GM18868 (cell line): ENCODE data around the gene STK24.

Source experiments
- ATAC-seq: cut with Tn5 transposase; IDR thresholded peaks from one replicate; pipeline ENCODE4 v1.9.1; 2021; ENCODE audit warnings: mild to moderate bottlenecking, moderate library complexity; ENCODE audit not compliant: unreplicated experiment

The STK24 gene

DNA sequence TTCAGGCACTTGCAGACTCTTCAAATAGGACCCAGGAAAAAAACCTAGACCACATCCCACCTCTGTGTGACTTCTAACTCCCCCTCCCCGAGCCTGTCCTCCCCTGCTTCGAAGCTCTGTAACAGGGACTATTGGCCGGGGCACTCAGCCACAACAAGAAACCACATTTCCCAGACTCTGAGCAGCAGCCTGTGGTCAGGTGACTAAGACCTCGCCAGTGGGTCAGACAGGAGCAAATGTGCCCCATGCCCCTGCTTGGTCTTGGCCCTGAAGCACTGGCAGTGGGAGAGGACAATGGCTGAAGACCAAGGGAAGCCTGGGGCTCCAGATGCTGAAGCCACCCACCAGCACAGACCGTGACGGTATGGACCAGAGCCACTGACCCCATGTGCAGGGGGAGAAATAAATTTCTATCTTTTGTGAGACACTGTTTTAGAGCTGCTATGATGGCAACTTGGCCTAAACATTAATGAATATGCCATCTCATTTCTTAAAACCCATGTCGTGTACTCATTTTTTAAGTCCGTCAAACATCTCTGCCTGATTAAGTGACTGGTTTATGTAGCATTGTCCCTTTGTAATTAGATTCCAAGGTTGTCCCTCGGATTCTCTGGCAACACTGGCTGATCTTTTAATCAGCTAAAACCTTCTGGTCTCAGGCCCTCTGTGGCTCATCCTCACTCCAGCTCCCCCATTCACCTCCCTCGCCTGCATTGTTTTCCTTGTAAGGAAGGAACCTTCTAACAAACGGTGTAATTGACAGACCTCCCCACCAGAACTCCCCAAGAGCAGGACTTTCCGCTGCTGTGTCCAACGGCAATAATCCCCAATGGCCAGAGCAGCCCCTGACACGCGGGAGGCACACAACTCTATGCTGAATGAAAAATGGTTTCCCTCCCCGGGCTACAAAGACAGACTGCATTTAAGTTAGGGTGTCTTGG, 98.4 kb downstream of the STK24 start:
- ATAC-seq = peak; percentile 36

DNA sequence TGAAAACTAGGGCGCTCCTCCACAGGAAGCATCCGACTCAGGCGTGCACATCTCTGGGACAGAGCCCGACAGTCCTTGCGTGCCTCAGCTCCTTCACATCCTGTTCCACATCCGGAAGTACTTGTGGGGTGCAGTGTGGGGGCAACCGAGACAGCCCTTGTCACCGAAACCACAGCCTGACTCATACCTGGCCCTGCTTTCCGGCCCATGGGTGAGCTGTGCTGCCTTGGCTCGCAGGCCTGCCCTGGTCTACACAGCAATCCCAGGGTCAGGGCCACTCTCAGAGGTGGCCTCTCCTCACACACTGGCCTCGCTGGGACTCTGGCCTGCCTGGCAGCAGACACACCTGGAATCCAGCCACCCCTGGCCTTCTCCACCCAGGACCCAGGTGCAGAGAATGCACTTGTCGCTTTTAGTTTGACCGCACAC, 100.4 kb downstream of the STK24 start:
- ATAC-seq = peak; percentile 92

DNA sequence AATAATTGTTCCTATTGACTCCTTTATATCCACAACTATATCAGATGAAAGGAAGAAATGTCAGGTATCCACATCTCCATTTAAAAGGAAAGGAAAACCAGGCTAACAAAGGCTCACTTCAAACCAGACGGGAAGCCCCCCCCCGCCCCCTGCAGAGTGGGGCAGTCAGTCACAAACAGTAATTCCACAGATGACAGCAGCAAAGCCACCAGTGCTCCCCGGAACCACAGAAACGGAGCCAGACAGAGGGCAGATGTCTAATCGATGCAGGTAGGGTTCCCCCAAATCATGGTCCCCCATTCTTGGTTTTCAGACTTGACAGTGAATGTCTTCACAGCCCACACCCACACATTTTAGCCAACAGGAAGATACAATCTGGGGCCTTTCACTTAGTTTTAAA, 100.8 kb downstream of the STK24 start:
- ATAC-seq = peak; percentile 38

DNA sequence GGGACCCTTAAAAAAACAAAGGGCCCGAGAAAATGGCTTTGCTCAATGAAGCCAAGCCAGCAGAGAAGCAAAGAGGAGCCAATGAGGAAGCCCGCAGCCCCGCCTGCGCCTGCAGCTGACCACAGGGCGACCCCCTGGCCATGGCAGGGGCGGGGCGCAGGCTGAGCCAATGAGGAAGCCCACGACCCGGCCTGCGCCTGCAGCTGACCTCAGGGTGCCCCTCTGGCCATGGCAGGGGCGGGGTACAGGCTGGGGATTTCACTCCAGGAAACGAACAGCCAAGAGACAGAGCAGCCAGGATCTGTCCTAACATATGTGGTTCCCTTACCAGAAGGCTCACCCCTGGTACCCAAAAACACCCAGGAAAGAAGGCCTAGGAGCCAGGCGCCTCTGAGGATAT, 101.4 kb downstream of the STK24 start:
- no peak for ATAC-seq

DNA sequence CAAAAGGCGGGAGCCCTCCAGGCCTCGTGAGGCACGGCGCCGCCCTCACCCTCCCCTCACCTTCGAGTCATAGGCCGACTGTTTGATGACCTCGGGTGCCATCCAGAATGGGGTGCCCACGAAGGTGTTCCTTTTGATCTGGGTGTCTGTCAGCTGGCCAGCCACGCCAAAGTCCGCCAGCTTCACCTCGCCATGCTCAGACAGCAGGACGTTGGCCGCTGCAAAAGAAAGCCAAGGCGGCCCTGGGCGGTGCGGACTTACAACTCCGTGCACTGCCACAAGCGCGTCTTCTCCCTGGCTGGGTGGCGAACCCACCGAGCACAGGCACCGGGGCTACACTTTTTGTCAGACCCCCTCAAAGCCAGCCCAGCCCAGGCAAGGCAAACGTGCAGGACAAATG, 102.1 kb downstream of the STK24 start:
- no peak for ATAC-seq

DNA sequence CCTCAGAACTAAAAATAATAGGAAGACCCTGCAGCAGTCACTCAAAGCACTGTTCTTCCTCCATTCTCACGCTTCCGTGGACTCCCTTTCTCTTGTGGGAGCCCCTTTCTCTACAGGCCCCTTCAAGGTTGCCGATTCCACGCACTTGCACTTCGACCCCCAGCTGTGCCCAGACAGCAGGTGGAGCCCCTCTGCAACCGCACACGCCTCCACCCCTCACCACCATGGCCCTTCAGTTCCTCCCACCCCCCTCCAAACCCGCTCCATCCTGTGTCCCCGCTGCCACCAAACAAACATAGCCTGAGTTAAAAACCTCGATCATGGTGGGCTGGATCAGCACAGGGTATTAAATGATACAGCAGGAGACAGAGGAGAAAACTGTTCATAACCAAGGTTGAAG, 102.6 kb downstream of the STK24 start:
- ATAC-seq = no peak

DNA sequence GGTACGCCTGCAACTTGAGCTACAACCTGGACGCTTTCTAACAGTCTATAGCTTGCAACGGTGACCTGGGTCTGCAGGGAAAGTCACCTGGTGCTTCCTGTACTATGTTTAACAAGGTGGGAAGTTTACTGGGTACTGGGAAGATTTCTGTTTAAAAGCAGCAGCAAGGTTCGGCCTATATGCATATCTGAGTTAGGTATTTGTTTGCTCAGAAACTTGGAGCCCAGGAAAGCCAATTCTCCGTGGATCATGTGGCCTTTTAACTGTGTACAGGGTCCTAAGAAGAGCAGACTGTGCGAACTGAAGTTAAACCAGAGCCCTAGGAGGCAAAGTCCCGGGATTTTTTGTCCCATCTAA, 103.1 kb downstream of the STK24 start:
- no peak for ATAC-seq

DNA sequence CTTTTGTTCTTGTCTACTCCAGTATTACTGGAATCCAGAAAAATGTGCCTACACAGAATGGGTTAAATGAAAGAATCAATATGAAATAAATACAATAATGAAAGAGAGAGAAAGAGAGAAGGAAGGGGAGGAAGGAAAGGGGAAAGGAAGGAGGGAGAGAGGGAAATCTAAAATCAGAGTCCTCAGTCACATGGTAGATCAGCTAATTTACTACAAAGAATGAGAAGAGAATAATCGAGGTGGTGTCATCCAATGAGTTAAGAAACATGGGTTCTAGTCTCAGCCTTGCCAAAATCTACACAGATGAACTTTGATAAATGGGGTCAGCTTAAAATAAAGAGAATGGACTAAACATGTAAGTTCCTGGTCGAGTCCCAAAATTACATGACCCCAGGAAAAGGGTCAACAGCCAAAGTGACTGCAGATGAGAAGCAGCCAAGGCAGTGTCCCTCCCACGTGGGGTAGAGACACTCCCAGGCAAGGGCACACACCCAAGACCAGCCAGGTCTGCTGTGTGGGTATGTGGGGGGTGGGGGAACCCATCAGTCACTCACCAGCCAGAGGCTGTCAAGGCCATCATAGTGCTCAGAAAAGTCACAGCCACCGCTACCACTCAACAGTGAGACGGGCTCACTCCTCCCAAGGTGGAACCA, 103.6 kb downstream of the STK24 start:
- no peak for ATAC-seq

DNA sequence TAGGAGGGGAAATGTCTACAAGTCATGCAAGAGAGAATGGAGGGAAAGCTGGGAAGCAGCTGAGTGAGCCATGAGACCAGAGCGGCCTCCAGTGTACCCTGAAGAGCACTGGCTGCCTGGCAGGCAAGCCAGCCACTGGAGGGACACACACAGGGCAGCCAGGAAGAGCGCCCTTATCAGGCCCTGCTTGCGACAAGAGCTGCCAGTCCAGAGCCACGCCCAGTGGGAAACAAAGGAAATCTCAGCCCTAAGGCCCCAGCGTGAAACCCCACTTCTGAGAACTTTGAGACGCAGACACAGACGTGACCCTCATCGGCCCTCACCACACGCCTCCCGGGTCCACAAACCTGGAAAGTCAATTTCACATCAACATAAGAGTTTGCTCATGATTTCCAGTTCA, 105.0 kb downstream of the STK24 start:
- no peak for ATAC-seq

DNA sequence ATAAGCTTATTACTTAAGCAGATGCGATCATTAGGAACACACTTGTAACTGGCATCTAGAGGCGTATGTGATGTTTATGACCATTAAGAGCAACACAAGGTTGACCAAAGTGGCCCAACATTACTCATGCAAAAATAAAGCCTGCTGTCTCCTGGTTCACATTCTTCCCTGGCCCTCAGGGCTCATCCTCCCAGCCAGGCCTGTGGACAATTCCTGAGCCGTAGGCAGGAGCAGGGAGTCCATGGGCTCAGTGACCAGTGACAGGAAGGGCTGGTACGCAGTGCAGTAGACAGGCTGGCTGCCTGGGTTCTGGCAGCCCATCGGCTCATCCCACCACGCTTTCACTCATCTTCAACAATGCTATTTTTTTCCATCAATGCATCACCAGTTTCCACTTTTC, 106.0 kb downstream of the STK24 start:
- ATAC-seq = no peak

DNA sequence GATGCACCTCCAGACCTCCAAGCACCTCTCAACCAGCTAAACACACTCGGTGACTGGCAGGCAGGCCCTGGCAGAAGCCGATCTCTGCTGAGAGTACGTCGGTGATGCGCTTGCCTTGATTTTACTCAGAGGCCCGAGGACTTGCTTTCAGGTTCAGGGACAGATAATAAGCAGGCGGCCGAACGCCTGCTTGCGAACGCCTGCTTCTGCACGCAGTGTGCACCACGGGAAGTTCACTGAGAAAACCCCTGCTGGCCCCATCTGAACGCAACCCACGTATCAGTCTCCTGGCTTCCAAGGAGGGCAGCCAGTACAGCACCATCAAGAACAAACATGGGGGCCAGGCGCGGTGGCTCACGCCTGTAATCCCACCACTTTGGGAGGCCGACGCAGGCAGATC, 108.0 kb downstream of the STK24 start:
- no peak for ATAC-seq

DNA sequence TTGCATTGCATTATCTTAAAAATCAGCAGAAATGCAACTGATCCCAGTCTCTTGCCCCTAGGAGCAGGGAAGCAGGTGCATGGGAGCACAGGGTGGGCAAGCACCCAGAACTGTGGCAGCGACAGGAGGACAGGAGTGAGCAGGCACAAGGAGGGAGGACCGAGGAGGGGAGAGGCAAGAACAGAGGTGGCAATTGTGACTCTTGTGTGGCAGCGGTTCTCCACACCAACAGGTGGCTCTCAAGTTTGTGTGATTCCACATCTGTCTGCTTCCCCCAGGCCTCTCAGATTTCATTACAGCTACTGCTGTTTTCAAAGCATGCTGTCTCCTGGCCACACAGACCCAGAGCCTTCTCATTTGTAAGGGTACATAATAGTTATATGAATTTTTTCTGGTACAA, 108.5 kb downstream of the STK24 start:
- no peak for ATAC-seq

DNA sequence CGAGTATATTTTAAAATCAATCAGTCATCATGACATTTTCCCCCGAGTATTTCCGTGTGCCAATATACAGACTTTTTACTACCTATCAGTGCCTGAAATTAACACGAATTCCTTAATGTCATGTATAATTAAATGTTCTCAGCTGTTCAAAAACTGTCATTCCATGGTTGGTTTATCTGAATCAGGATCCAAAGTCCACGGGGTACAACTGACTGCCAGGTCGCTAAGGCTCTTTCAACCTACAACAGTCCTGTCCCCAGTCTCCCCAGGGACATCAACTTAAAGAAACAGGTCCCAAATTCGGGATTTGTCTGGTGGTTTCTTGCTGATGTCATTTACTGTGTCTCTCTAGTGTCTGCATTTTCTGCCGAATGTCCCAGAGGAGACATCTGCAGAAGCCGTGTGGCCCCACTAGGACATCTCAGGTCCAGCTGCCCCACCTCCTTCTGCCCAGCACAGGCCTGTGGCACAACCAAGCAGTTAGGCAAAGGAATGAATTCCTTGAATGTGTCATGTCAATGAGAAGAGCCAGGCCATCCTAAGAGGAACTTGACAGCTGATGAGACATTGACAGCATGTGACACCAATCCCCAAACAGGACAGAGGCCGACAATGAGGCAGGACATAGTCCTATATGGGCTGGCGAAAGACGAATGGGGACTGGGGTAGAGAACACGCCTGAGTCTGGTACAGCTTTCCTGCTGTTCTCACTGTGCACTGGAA, 109.5 kb downstream of the STK24 start:
- no peak for ATAC-seq

DNA sequence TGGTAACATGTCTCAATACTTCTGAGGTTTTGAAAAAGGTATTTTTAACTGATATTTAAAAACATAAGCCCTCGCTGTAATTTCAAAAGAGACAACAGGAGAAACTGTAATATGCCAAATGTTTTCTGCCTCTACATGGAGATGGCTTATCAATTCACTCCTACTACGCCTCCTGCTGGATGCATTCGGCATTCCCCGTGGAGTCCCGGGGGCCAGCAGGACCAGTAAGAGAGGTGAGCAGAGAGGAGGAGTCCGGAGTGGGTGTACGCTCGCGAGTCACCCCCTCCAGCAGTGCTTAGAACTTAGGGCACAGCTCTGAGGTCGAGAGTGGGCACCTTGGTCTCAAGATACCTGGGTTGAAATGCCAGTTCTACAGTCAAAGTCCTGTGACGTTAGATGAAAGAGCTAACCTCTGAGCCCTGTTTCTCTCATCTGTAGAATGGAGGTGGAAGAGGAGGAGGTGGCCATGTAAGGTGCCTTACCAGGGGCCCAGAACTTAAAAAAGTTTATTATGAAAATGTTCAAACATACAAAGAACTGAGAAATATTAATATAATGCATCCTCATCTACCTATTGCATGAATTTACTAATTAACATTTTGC, 110.2 kb downstream of the STK24 start:
- ATAC-seq = peak; percentile 50

DNA sequence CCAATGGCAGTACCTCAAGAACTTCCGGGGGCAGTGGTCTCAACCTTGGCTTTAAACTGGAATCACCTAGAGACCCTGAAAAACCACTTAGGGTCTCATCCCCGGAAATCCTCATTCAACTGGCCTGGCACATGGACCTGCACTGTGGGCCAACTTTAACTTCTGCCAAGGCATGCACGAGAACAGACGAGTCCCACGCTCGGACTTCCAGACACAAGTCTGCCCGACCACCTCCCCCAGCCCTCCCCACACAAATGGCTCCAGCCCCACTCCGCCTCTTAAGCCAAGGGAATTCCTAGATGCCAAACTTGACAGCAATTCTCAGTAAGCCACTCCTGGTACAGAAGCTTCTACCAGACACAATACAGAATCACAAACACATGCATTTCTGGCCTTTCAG, 114.0 kb downstream of the STK24 start:
- no peak for ATAC-seq

DNA sequence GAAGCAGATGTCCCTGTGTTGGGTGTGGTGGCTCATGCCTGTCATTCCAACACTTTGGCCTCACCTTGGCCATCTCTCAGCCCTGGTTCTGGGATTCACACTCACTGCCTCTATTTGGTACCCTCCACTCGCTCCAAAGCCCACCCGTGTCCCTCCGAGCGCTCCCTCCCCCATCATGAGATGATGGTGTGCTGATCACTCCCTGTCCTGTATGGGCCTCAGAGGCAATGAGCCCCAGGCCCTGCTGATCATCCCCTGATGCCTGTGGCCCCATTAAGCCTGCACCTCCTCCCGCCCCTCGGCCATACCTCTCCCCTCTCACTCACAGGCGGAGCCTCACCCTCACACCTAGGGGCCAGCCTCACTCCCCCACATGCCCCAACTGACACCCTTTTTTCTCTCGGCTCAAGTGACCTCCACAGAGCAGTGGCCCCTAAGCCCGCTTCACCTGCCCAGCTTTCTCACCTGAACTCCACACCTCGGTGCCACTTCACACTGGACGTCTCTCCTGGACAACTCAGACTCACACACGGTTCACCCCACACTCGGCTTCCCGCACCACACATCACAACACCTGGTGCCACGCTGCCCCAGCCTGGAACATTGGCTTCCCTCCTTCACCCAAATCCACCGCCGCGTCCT, 114.5 kb downstream of the STK24 start:
- no peak for ATAC-seq

DNA sequence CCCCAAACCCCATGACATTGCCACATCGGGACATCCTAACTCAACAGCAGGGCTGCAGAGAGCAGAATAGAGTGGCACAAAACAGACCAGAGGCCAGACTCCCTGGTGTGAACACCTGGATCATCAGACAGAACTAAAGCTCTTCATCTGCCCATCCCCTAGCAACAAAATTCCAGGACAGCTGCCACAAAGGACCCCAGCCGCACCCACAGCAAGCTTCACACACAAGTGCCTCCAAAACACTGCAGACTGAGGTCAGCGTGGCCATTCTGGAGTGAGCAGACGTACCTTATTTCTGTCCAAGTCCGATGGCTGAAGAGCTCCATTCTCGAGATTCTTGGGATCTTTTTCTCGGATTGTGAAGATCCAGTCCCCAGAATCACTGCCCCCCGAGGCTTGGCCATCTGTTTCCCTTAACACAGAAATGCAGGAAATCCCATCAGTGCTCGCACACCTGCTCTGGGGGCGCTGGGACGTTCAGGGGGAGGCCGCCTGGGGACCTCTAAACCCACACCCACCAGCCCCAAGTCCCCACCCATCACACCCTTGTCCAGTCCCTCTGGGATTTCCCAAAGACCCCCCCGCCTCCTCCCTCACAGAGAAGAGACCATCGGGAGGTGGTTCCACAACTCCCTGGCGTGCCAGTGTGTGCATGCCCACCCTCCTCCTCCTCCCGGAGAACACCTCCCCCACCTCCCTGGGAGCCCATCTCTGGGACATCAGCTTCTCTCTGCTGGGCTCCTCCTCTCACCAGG, 115.2 kb downstream of the STK24 start:
- ATAC-seq = no peak

DNA sequence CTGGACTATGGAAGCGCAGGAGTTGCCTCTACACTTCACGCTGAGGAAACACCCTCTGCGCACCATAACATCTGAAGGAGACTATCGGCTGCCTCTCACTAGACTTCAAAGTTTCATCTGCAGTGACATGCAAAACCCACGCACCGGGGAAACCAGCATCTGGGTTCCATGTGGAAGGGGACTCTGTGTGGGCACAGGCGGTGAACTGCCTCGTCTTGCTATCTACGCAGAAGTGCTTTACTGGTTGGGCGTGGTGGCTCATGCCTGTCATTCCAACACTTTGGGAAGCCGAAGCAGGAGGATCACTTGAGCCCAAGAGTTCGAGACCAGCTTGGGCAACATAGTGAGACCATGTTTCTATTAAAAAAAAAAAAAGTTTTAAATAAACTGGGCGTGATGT, 116.4 kb downstream of the STK24 start:
- ATAC-seq = no peak

DNA sequence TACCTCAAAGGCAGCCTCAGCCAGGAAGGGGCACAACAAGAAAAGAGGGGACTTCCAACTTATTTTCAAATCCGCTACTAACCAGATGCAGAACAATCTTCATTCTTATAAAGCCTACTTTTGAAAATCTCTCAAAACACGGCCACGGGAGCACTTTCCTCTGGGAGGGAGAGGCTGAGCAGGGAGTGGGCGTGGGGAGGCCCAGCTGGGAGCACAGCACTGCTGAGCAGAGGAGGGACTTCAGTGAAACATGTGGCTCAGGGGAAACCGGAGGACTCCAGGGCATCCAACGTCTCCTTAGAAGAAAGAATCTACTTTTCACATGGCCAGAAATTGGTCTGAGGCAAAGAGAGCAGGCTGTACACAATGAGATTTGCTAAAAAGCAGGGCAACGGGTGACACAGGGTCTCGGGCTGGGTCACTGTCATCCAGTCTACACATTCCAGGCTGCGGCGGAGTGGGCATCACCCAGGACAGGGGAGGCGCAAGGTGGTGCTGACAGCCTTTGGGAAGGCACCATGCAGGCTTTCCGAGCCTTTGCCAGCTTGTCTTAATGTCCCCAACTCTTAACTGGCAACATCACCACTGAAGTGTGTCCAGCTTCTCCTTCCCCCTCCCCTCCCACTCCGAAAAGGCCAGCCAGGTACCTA, 117.1 kb downstream of the STK24 start:
- ATAC-seq = no peak
